Activated T-helper 1 cell treated with anti-CD3 and anti-CD28 coated beads, Interleukin-12 subunit alpha, Interleukin-12 subunit beta, Interleukin-2, Interleukin-4 antibody, amounts not matched to agents 30 ng/mL and 10 ng/mL and 1 ng/mL, durations not matched to agents 14 hours and 24 hours and 36 hours (primary cell): ENCODE data around the gene ZMPSTE24. TPM values are rescaled to one million over a fixed set of nuclear protein-coding genes. Genes with fewer than 3 reads are reported as not detected.
A peak's percentile ranks its signal among the peaks of the same experiment; 100 is the strongest.

Source experiments
- DNase-seq: peaks from one replicate; pipeline ENCODE4 v3.0.0; 2021; ENCODE audit warnings: low spot score
- H3K27ac Mint-ChIP-seq: one replicate; pipeline ENCODE4 v1.8.0; 2021; ENCODE audit warnings: mild to moderate bottlenecking, mixed read lengths
- H3K27me3 Mint-ChIP-seq: one replicate; pipeline ENCODE4 v1.8.0; 2022; ENCODE audit warnings: mild to moderate bottlenecking, moderate library complexity, mixed read lengths; ENCODE audit not compliant: insufficient read depth
- H3K36me3 Mint-ChIP-seq: one replicate; pipeline ENCODE4 v1.8.0; 2021; ENCODE audit warnings: low read depth, mixed read lengths
- H3K4me1 Mint-ChIP-seq: one replicate; pipeline ENCODE4 v1.8.0; 2021; ENCODE audit warnings: low read depth, mixed read lengths
- H3K4me3 Mint-ChIP-seq: one replicate; pipeline ENCODE4 v1.8.0; 2021; ENCODE audit warnings: mild to moderate bottlenecking, moderate library complexity, mixed read lengths
- H3K9me3 Mint-ChIP-seq: one replicate; pipeline ENCODE4 v1.8.0; 2021; ENCODE audit warnings: mixed read lengths
- intact Hi-C: fragments of 100-400 bp; cut with micrococcal nuclease; formaldehyde crosslinking; loops from one replicate; pipeline ENCODE4 v1.15.1; 2024
- total RNA-seq: library from RNA; stranded (reverse); gene quantifications from 2 replicates; pipeline ENCODE4 v1.2.3, GENCODE V29; 2022

The ZMPSTE24 gene
- total RNA-seq, 1 donor from 2014 or later, result 50.2 TPM

GRCh38 chr1:40244138-40244744 is 13.8 kb upstream of the ZMPSTE24 start:
- Mint-ChIP-seq H3K36me3 (peaks cover 18% of the 10 kb centered on the region), H3K4me1 (peaks cover 56% of the 10 kb centered on the region), H3K27ac (no peak overlapping the region), H3K4me3 (no peak overlapping the region), H3K27me3 (no peaks in the 10 kb centered on the region), H3K9me3 (no peaks in the 10 kb centered on the region)
- no peak for DNase-seq
- intact Hi-C loops, result loop anchor here (5.0 kb wide), 3 partner anchors 82 to 158 kb away; partner anchors contain the start of genes PPT1 and RLF

GRCh38 chr1:40245686-40246085 is 12.3 kb upstream of the ZMPSTE24 start:
- Mint-ChIP-seq H3K27me3 (no peaks in the 10 kb centered on the region), H3K4me3 (no peak overlapping the region), H3K4me1 (peaks cover 41% of the 10 kb centered on the region), H3K27ac (no peak overlapping the region), H3K9me3 (no peaks in the 10 kb centered on the region), H3K36me3 (peaks cover 5% of the 10 kb centered on the region)
- no peak for DNase-seq
- intact Hi-C loops, result no loop called here

GRCh38 chr1:40247655-40248054 is 10.4 kb upstream of the ZMPSTE24 start, which contains the start of gene TMCO2:
Gene TMCO2, plus strand, starts transcription at chr1:40247937. Its CDS starts 57 bp downstream, at chr1:40247994.
- Mint-ChIP-seq H3K36me3 (peaks cover 1% of the 10 kb centered on the region), H3K4me3 (no peak within 1 kb of the TSS), H3K27me3 (no peaks in the 10 kb centered on the region), H3K27ac (no peak within 1 kb of the TSS), H3K4me1 (peaks cover 39% of the 10 kb centered on the region), H3K9me3 (no peaks in the 10 kb centered on the region)
- intact Hi-C loops, result no loop called here
- no peak for DNase-seq

GRCh38 chr1:40248412-40248811 is 9.6 kb upstream of the ZMPSTE24 start:
- no peaks in the 10 kb centered on the region for H3K9me3 Mint-ChIP-seq
- H3K36me3 Mint-ChIP-seq, result peaks cover 3% of the 10 kb centered on the region
- no peaks in the 10 kb centered on the region for H3K27me3 Mint-ChIP-seq
- no peak overlapping the region for H3K27ac Mint-ChIP-seq
- no peak overlapping the region for H3K4me3 Mint-ChIP-seq
- no peak for DNase-seq
- intact Hi-C loops, result no loop called here
- H3K4me1 Mint-ChIP-seq, result peaks cover 39% of the 10 kb centered on the region

- H3K27me3 Mint-ChIP-seq, result no peaks in the 10 kb centered on the region
- H3K4me1 Mint-ChIP-seq, result peaks cover 31% of the 10 kb centered on the region
- H3K27ac Mint-ChIP-seq, result no peak overlapping the region
- DNase-seq, result no peak
- no peaks in the 10 kb centered on the region for H3K9me3 Mint-ChIP-seq
- no peak overlapping the region for H3K4me3 Mint-ChIP-seq
- peaks cover 5% of the 10 kb centered on the region for H3K36me3 Mint-ChIP-seq
- intact Hi-C loops, result no loop called here
These were observed 6.6 kb upstream of the ZMPSTE24 start for GRCh38 chr1:40251456-40251855.

GRCh38 chr1:40252601-40253000 is 5.4 kb upstream of the ZMPSTE24 start:
- peaks cover 7% of the 10 kb centered on the region for H3K36me3 Mint-ChIP-seq
- no peaks in the 10 kb centered on the region for H3K9me3 Mint-ChIP-seq
- H3K27me3 Mint-ChIP-seq, result no peaks in the 10 kb centered on the region
- intact Hi-C loops, result no loop called here
- no peak for DNase-seq
- no peak overlapping the region for H3K4me3 Mint-ChIP-seq
- H3K27ac Mint-ChIP-seq, result no peak overlapping the region
- peaks cover 33% of the 10 kb centered on the region for H3K4me1 Mint-ChIP-seq

- H3K4me1 Mint-ChIP-seq, result peaks cover 41% of the 10 kb centered on the region
- H3K4me3 Mint-ChIP-seq, result no peak overlapping the region
- no peaks in the 10 kb centered on the region for H3K27me3 Mint-ChIP-seq
- no peaks in the 10 kb centered on the region for H3K9me3 Mint-ChIP-seq
- peaks cover 11% of the 10 kb centered on the region for H3K36me3 Mint-ChIP-seq
- intact Hi-C loops, result loop anchor here (5.0 kb wide), 3 partner anchors 198 to 437 kb away; partner anchors contain the start of genes MFSD2A and NFYC
- H3K27ac Mint-ChIP-seq, result no peak overlapping the region
- DNase-seq, result no peak
These were observed 2.8 kb upstream of the ZMPSTE24 start for GRCh38 chr1:40255231-40255630.

GRCh38 chr1:40256401-40257084 is 1.5 kb upstream of the ZMPSTE24 start:
- intact Hi-C loops, result loop anchor here (1.0 to 5.0 kb wide), 8 partner anchors 15 to 436 kb away; partner anchors contain the start of genes MFSD2A and NFYC
- peaks cover 46% of the 10 kb centered on the region for H3K4me1 Mint-ChIP-seq

GRCh38 chr1:40257313-40257687 is 736 bp upstream of the ZMPSTE24 start:
- intact Hi-C loops, result loop anchor here (1.0 to 5.0 kb wide), 8 partner anchors 16 to 435 kb away; partner anchors contain the start of genes MFSD2A and NFYC
- Mint-ChIP-seq H3K4me1 (peaks cover 49% of the 10 kb centered on the region), H3K9me3 (no peaks in the 10 kb centered on the region), H3K36me3 (peaks cover 31% of the 10 kb centered on the region), H3K4me3 (peak overlapping the region; percentile 96), H3K27ac (peak overlapping the region; percentile 99), H3K27me3 (no peaks in the 10 kb centered on the region)
- DNase-seq, result no peak

More at GRCh38 chr1:40256401-40257084, 1.5 kb upstream of the ZMPSTE24 start:
- peaks cover 24% of the 10 kb centered on the region for H3K36me3 Mint-ChIP-seq
- no peaks in the 10 kb centered on the region for H3K27me3 Mint-ChIP-seq
- H3K4me3 Mint-ChIP-seq, result peak overlapping the region; percentile 96
- peak overlapping the region; percentile 68 for H3K27ac Mint-ChIP-seq
- no peaks in the 10 kb centered on the region for H3K9me3 Mint-ChIP-seq
- no peak for DNase-seq

GRCh38 chr1:40258445-40258769 is 371 bp downstream of the ZMPSTE24 start:
- no peaks in the 10 kb centered on the region for H3K27me3 Mint-ChIP-seq
- H3K36me3 Mint-ChIP-seq, result peaks cover 38% of the 10 kb centered on the region
- no peak for DNase-seq
- H3K9me3 Mint-ChIP-seq, result no peaks in the 10 kb centered on the region
- intact Hi-C loops, result loop anchor here (1.0 to 5.0 kb wide), 10 partner anchors 12 to 434 kb away; partner anchors contain the start of genes CAP1, MFSD2A, NFYC and RLF
- H3K4me3 Mint-ChIP-seq, result peak overlapping the region; percentile 96
- peaks cover 60% of the 10 kb centered on the region for H3K4me1 Mint-ChIP-seq
- peak overlapping the region; percentile 99 for H3K27ac Mint-ChIP-seq

- intact Hi-C loops, result loop anchor here (1.0 to 2.0 kb wide), 6 partner anchors 23 to 121 kb away; no protein-coding TSS in a partner anchor
- Mint-ChIP-seq H3K9me3 (no peaks in the 10 kb centered on the region), H3K36me3 (peaks cover 54% of the 10 kb centered on the region)
These were observed 6.3 kb downstream of the ZMPSTE24 start for GRCh38 chr1:40264354-40264781.

GRCh38 chr1:40265298-40265697 is 7.3 kb downstream of the ZMPSTE24 start:
- Mint-ChIP-seq H3K27ac (no peak overlapping the region), H3K36me3 (peaks cover 54% of the 10 kb centered on the region), H3K4me3 (no peak overlapping the region), H3K4me1 (peaks cover 50% of the 10 kb centered on the region), H3K9me3 (no peaks in the 10 kb centered on the region), H3K27me3 (no peaks in the 10 kb centered on the region)
- no peak for DNase-seq
- intact Hi-C loops, result loop anchor here (2.0 kb wide), 1 partner anchor 50 kb away; no protein-coding TSS in a partner anchor

More at GRCh38 chr1:40264354-40264781, 6.3 kb downstream of the ZMPSTE24 start:
- Mint-ChIP-seq H3K4me3 (peak overlapping the region; percentile 58), H3K27me3 (no peaks in the 10 kb centered on the region), H3K4me1 (peaks cover 53% of the 10 kb centered on the region), H3K27ac (peak overlapping the region; percentile 88)
- DNase-seq, result no peak

- H3K27ac Mint-ChIP-seq, result no peak overlapping the region
- no peak for DNase-seq
- H3K27me3 Mint-ChIP-seq, result no peaks in the 10 kb centered on the region
- H3K4me3 Mint-ChIP-seq, result no peak overlapping the region
- H3K9me3 Mint-ChIP-seq, result no peaks in the 10 kb centered on the region
- intact Hi-C loops, result loop anchor here (2.0 kb wide), 1 partner anchor 49 kb away; no protein-coding TSS in a partner anchor
- H3K36me3 Mint-ChIP-seq, result peaks cover 52% of the 10 kb centered on the region
- peaks cover 49% of the 10 kb centered on the region for H3K4me1 Mint-ChIP-seq
These were observed 7.9 kb downstream of the ZMPSTE24 start for GRCh38 chr1:40265919-40266318.
